Panc1 (cell line): Measurements from ENCODE around the gene EML1. TPM values are rescaled to one million over a fixed set of nuclear protein-coding genes. Genes with fewer than 3 reads are reported as not detected.
A peak's percentile ranks its signal among the peaks of the same experiment; 100 is the strongest.

Experiments used
- ATAC-seq: fragments of 200-7000 bp; cut with Tn5 transposase; 2 replicates; pipeline ENCODE4 v1.9.1; 2020; ENCODE audit warnings: mild to moderate bottlenecking, moderate library complexity
- BruUV-seq: library from RNA; stranded (reverse); fragments of 400-500 nt; replicated peaks from 2 replicates; lab custom pipeline; 2021; lab: Mats Ljungman, UMichigan
- CTCF ChIA-PET: fragments of 300-600 bp; sonication (Branson Sonifier 250); formaldehyde crosslinking; loops from one replicate; lab custom pipeline; 2022; ENCODE audit warnings: antibody characterized with exemption; lab: Charles Lee
- POLR2A ChIA-PET: fragments of 300-600 bp; sonication (Branson Sonifier 250); formaldehyde crosslinking; loops from one replicate; lab custom pipeline; 2022; ENCODE audit warnings: antibody characterized with exemption; lab: Charles Lee
- DNase-seq: peaks from one replicate; pipeline ENCODE4 v3.0.0-alpha.2; 2010; ENCODE audit warnings: low read depth, low spot score
- H3K27ac ChIP-seq: 2 replicates; pipeline ENCODE4 v1.5.1; 2011; ENCODE audit warnings: mild to moderate bottlenecking, low read length, inconsistent platforms
- H3K27me3 ChIP-seq: fragments of 200-500 bp; sonication (Bioruptor generic); 2 replicates; pipeline ENCODE4 v1.6.0; 2014; ENCODE audit warnings: low read length, inconsistent platforms; ENCODE audit not compliant: control insufficient read depth, insufficient read depth
- H3K36me3 ChIP-seq: fragments of 200-500 bp; sonication (Bioruptor generic); 2 replicates; pipeline ENCODE4 v1.5.1; 2014; ENCODE audit warnings: inconsistent platforms, mild to moderate bottlenecking, low read length, moderate library complexity; ENCODE audit not compliant: control insufficient read depth, insufficient read depth
- H3K4me1 ChIP-seq: 2 replicates; pipeline ENCODE4 v1.5.1; 2011; ENCODE audit warnings: inconsistent platforms, mild to moderate bottlenecking, low read length, moderate library complexity; ENCODE audit not compliant: control insufficient read depth, insufficient read depth
- H3K4me3 ChIP-seq, 2 experiments: 2 replicates each; pipeline ENCODE4 v1.5.1; 2011 to 2012; ENCODE audit warnings: low read depth in 2 of 2, low read length in 2 of 2, mild to moderate bottlenecking in 2 of 2, inconsistent platforms in 1 of 2, moderate library complexity in 1 of 2
- H3K9me3 ChIP-seq: fragments of 200-500 bp; sonication (Bioruptor generic); 2 replicates; pipeline ENCODE4 v1.5.1; 2014; ENCODE audit warnings: low read depth, mild to moderate bottlenecking, inconsistent platforms, low read length, moderate library complexity; ENCODE audit not compliant: control insufficient read depth, insufficient read depth
- POLR2AphosphoS5 ChIP-seq: IDR thresholded peaks from 2 replicates; pipeline ENCODE4 v1.6.1; 2012; ENCODE audit warnings: mild to moderate bottlenecking, low read depth, low read length, moderate library complexity
- SIN3A ChIP-seq: IDR thresholded peaks from 2 replicates; pipeline ENCODE4 v1.6.1; 2012; ENCODE audit warnings: low read depth, mild to moderate bottlenecking, low read length, moderate library complexity, borderline replicate concordance; ENCODE audit not compliant: insufficient read depth
- TCF7L2 ChIP-seq: IDR thresholded peaks from 2 replicates; pipeline ENCODE4 v1.6.1; 2011; ENCODE audit warnings: mild to moderate bottlenecking, low read depth, low read length, inconsistent platforms
- in situ Hi-C: cut with HindIII; loops from 2 replicates; pipeline ENCODE4 v1.10.0; 2016; ENCODE audit warnings: low sequenced_read_pairs, low pct_unique_long_range_greater_than_20kb
- intact Hi-C: fragments of 100-400 bp; cut with micrococcal nuclease; formaldehyde crosslinking; loops from one replicate; pipeline ENCODE4 v1.10.0; 2022; ENCODE audit not compliant: unreplicated experiment
- total RNA-seq: library from RNA; stranded (reverse); gene quantifications from one replicate; pipeline ENCODE4 v1.2.1, GENCODE V29; 2021; ENCODE audit not compliant: unreplicated experiment
- TF ChIP-seq, protein P1 (sequence below): fragments of 450-650 bp; IDR thresholded peaks from 2 replicates; pipeline ENCODE4 v1.5.1; 2017; ENCODE audit warnings: mild to moderate bottlenecking
- TF ChIP-seq, protein P2 (sequence below), 2 experiments: IDR thresholded peaks; 2 replicates each; pipeline ENCODE4 v1.6.1; 2011 to 2012; ENCODE audit warnings: low read depth in 2 of 2, control low read depth in 1 of 2, low read length in 1 of 2, mild to moderate bottlenecking in 1 of 2, moderate library complexity in 1 of 2; ENCODE audit not compliant: insufficient read depth in 1 of 2

Gene EML1
- total RNA-seq, 1 experiment from 2014 or later = 35.3 TPM

DNA sequence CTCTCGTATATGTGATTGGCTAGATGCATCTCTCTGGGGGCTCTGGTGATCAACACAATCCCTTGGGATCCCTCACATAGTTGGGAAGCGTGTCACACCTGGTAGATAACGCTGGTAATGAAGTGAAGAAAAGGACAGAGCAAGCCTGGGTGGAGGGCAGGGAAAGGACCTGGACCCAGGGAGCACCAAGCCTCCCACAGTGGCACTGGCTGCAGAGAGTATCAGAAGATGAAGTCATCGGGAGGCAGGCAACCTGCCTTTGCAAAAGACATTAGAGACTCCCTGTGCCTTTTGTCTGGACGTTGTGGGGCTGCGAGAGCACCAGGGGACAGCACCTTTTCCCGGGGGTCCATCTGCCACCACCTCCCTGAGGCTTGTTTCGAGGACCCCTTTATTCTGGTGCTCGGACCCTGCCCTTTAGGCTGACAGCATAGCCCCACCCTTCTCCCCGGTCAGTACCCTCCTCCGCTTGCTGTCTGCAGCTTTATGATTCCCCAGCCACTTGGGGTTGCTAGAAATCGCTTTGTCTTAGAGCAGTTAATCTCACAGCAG, 116.4 kb downstream of the EML1 start:
- in situ Hi-C loops = no loop called here

DNA sequence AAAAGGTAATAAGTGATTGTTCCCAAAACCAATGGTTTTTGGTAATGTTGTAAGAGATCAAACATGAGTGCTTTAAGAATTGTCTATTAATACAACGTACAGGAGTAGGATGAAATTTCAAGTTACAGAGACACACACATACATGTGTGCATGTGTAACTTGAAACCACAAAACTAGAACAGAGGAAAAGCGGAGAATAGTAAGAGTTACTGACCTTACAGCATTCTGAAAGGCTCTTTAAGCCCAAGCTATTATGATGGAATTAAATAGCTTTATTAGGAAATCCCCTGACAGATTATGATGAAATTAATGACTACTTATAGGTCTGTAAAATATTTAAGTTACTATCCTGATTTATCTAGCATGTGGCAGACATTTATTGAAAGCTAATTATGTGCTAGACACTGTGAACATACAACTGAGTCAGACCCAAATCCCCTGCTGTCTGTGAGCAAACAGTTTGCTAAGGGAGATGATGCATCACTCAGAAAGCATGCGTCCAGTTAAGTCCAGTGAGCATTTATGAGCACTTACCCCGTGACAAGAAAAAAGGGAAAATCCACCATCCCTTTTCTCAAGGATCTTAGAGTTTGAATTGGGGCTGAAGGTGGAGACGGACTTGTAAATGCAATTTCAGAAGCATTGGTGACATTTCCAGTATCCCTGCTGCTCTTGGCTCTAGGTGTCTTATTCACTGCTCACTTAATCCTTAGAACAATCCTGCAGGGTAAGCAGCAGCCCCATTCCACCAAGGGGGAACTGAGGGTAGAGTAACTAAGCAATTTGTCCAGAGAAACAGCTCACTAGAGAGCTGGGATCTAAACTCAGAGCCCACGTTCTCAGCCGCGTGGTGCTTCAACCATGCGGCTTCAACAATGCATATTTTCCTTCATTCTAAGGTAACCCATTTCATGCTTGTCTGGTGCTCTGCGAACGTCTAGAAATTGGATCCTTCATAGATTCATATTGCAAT, 117.4 kb downstream of the EML1 start:
- ATAC-seq = peak; percentile 91
- Histone ChIP-seq H3K27ac (peak overlapping the region; percentile 12; the same call in 1 of the 2 replicates), H3K9me3 (no peaks in the 10 kb centered on the region), H3K27me3 (no peaks in the 10 kb centered on the region), H3K4me1 (peaks cover 10% of the 10 kb centered on the region), H3K36me3 (no peaks in the 10 kb centered on the region; the same call in 1 of the 2 replicates), H3K4me3 (no peak overlapping the region)
- TF ChIP-seq TCF7L2 = no peak
- TF ChIP-seq, protein P1, sequence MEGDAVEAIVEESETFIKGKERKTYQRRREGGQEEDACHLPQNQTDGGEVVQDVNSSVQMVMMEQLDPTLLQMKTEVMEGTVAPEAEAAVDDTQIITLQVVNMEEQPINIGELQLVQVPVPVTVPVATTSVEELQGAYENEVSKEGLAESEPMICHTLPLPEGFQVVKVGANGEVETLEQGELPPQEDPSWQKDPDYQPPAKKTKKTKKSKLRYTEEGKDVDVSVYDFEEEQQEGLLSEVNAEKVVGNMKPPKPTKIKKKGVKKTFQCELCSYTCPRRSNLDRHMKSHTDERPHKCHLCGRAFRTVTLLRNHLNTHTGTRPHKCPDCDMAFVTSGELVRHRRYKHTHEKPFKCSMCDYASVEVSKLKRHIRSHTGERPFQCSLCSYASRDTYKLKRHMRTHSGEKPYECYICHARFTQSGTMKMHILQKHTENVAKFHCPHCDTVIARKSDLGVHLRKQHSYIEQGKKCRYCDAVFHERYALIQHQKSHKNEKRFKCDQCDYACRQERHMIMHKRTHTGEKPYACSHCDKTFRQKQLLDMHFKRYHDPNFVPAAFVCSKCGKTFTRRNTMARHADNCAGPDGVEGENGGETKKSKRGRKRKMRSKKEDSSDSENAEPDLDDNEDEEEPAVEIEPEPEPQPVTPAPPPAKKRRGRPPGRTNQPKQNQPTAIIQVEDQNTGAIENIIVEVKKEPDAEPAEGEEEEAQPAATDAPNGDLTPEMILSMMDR = no peak
- TF ChIP-seq, protein P2, sequence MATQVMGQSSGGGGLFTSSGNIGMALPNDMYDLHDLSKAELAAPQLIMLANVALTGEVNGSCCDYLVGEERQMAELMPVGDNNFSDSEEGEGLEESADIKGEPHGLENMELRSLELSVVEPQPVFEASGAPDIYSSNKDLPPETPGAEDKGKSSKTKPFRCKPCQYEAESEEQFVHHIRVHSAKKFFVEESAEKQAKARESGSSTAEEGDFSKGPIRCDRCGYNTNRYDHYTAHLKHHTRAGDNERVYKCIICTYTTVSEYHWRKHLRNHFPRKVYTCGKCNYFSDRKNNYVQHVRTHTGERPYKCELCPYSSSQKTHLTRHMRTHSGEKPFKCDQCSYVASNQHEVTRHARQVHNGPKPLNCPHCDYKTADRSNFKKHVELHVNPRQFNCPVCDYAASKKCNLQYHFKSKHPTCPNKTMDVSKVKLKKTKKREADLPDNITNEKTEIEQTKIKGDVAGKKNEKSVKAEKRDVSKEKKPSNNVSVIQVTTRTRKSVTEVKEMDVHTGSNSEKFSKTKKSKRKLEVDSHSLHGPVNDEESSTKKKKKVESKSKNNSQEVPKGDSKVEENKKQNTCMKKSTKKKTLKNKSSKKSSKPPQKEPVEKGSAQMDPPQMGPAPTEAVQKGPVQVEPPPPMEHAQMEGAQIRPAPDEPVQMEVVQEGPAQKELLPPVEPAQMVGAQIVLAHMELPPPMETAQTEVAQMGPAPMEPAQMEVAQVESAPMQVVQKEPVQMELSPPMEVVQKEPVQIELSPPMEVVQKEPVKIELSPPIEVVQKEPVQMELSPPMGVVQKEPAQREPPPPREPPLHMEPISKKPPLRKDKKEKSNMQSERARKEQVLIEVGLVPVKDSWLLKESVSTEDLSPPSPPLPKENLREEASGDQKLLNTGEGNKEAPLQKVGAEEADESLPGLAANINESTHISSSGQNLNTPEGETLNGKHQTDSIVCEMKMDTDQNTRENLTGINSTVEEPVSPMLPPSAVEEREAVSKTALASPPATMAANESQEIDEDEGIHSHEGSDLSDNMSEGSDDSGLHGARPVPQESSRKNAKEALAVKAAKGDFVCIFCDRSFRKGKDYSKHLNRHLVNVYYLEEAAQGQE (IDR thresholded peaks at IDR 0.05; ENCODE audit: insufficient read depth in 1 of 2, low read depth in 2 of 2, low read length in 1 of 2) = no peak
- no peak for TF ChIP-seq SIN3A
- TF ChIP-seq POLR2AphosphoS5 = no peak
- POLR2A ChIA-PET = no interaction called here
- intact Hi-C loops = no loop called here
- in situ Hi-C loops = no loop called here
- CTCF ChIA-PET = no interaction called here
- BruUV-seq = TSS peak; percentile 32
- peak; percentile 65 for DNase-seq

More for the DNA sequence above, 116.4 kb downstream of the EML1 start:
- Histone ChIP-seq H3K4me1 (peaks cover 10% of the 10 kb centered on the region), H3K4me3 (no peak overlapping the region), H3K9me3 (no peaks in the 10 kb centered on the region), H3K36me3 (no peaks in the 10 kb centered on the region; the same call in 1 of the 2 replicates), H3K27ac (no peak overlapping the region), H3K27me3 (no peaks in the 10 kb centered on the region)
- BruUV-seq = no TSS peak
- ATAC-seq = peak; percentile 53; the same call in 1 of the 2 replicates
- CTCF ChIA-PET = no interaction called here
- POLR2A ChIA-PET = no interaction called here
- no peak for DNase-seq
- intact Hi-C loops = no loop called here
- TF ChIP-seq SIN3A = no peak
- TF ChIP-seq TCF7L2 = no peak
- TF ChIP-seq, protein P2 (IDR thresholded peaks at IDR 0.05; ENCODE audit: insufficient read depth in 1 of 2, low read depth in 2 of 2, low read length in 1 of 2) = no peak
- TF ChIP-seq POLR2AphosphoS5 = no peak
- TF ChIP-seq, protein P1 = no peak
